NCI-H748 (cell line): Measurements from ENCODE around the gene AFF3.
A peak's percentile ranks its signal among the peaks of the same experiment; 100 is the strongest.

Experiments used
- DNase-seq: peaks from one replicate; lab custom pipeline; 2025; ENCODE audit not compliant: unreplicated experiment; lab: John Stamatoyannopoulos, UW

The AFF3 gene

DNA sequence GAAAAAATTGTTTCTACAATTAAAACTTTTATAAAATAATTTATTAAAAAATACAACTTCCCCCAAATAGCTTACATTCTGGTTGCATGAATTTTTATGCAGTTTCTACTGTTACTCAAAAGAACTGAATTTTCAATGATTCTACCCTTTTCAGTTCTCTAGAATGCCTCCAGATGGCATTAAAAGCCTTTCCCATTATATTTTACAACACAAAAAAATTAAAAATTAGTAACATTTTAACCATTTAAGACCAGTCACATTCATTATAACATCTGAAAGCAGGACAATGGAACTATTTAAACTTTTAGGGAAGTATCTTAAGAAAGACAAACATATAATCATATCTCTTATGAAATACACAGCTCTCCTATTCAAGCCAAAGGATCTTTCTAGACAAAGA lies 416.6 kb downstream of the AFF3 start:
- DNase-seq: no peak

DNA sequence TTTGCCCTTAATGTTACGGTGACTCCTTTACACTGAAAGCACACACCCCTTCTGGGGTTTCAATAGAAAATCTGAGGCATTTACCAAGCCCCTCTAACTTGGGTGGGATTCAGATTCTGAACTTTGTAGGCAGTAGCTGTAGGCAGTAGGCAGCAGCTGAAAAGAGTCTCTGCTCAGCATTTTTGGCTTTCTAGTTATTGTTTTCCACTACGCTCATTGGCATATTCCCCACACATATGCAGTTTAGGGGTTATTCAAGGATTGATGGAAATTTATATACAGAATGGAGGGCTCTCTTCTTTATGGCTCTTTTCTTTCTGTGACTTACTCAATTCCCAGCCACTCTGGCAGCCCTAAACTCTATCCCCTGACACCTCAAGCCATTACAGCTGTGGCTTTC lies 419.9 kb downstream of the AFF3 start:
- no peak for DNase-seq

DNA sequence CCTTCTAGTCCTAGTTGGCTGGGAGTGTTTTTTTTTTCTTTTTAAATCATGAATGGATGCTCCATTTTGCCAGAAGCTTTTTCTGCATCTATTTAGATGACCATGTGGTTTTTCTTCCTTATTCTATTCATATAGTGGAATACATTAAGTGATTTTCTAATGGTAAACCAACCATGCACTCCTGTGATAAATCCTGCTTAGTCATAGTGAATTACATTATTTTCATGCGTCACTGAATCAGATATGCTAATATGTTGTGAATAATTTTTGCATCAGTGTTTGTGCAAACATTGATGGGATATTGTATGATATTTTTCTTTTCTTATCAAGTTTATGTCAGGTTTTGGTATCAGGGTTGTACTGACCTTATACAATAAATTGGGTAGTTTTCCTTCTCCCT lies 423.3 kb downstream of the AFF3 start:
- DNase-seq: no peak

DNA sequence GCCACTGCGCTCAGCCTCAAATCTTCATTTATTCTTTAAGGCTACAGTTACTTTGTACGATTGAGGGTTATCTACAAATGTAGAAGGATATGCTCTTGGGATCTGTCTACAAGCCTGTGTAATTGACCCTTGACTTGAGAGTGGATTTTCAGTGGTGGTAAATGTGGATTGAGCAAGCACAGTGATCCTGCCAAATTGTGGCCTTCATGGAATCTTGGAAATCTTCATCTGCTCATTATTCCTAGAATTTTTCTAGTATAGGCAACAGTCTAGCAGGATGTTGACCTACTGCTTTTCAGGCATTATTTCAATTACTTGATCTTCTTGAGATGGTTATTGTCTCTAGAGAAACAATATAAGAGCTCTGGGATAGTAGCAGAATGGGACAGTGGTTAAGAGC lies 426.4 kb downstream of the AFF3 start:
- no peak for DNase-seq

DNA sequence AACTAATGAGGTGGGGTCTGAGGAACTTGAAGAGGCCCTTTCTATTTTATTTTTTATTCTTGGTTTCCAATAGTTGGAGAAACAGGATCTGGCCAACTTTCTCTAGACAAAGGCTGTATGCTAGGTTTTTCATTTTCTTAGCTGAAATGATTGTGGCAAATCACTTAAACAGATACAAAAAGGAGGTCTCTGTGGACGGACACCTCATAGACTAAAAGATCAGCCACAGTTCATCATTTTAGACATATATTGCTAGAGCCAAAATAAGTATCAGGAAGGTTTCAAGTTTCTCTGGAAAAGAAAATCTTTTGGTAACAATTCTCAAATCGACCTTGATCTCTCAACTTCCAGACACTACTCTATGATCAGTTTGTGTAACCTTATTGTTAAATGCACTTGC lies 428.0 kb downstream of the AFF3 start:
- DNase-seq: no peak

DNA sequence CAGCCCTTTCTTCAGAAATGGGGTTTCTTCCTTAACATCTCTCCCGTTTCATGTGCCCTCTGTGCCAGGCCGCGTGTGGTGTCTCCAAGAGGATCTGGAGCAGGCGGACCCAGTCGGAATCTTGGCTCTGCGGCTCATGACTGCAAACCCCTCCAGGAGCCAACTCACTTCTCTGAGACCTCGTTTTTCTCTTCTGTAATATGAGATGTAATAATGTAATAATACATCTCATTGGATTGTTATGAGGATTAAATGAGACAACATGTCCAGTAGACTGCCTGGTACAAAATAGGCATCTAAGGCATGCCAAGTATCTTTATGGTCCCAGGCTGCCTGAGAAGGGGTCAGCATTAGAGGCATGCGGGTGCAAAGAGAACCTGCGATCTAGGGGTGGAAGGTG lies 431.2 kb downstream of the AFF3 start:
- DNase-seq: no peak

DNA sequence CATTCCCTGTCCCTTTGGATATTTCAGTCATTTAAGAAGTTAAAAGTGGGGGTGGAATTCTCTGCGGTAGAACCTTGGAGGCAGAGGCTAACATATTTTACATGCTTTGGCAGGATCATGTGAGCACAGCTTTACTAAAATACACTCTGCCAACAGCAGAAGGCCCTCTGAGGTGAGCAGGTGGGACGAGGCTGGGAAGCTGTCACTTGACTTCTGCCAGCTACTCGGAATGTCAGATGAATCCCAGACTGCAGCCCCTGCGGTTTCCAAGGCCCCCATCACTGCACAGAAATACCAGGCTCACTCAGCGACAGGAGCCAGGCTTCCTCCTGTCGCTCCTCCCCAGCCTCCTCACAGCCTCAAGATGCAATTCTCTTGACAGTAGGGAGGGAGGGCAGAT lies 431.7 kb downstream of the AFF3 start:
- DNase-seq: no peak

DNA sequence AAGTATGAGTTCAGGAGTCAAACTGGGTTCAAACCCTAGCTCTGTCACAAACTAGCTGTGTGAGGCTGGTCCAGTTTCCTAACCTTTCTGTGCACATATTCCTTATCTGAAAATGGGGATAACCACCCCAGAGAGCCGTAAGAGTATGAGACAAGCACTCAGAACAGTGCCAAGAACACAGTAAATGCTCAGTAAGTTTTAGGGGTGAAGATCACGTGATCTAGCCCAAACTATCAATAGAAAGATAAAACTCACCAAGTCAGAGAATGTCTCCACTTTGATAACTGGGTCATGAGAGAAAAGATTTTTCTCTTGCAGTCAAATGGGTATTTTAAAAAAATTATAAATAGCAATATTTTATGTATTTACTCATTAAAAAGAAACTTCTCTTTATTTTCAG lies 433.2 kb downstream of the AFF3 start:
- no peak for DNase-seq

DNA sequence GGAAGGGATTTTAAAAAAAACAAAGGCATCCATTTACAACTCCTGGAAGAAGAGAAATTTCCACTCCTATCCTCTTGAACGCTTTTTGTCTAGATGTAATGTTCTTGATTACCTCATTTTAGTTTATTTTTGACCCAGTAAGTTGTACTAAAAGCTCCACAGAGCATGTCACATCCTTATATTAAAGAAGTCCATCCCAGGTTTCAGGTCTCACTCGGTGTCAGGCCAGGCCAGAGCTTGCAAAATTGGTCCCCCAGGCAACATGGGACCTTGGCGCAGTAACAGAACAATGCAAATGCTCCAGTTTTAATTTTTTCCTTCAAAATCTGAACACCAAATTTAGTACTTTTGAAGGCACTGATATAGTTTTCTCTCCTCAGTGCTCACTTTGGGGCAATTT lies 434.2 kb downstream of the AFF3 start:
- DNase-seq: no peak

DNA sequence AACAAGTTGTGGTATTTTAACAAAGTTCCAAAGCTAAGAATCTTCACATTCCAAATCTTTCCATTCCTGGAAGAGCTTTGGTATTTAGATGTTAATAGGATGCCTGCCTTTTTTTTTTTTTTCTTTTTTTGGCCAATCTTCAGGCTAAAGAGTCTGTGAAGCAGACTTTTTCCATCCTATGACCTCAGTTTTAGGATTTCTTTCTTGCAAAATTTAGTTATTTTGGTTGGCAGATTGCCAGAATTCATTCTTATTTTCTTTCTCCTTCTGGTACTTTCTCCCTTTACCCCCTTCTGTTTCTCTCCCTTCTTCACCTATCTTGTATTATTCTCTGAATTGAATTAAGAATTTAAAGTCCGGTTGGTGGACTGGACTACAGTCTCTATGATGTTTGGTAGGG lies 434.8 kb downstream of the AFF3 start:
- no peak for DNase-seq

DNA sequence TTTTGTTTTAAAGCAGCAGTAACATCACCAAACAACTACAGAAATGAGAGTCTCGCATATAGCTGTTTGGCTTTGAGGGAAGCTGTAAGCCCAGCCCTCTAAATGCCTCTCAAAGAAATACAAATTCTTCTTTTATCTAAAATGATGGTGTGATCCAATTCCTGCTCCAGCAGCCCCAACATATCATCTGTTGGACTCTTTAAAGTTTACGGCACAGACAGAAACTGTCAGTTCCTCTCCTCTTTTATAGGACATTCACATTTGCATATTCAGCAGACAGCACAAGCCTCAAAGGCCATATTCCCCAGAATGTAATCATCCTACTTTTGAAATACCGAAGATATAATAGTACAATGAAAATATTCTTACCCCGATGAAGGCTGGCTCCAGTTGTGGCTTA lies 435.7 kb downstream of the AFF3 start:
- DNase-seq: no peak

DNA sequence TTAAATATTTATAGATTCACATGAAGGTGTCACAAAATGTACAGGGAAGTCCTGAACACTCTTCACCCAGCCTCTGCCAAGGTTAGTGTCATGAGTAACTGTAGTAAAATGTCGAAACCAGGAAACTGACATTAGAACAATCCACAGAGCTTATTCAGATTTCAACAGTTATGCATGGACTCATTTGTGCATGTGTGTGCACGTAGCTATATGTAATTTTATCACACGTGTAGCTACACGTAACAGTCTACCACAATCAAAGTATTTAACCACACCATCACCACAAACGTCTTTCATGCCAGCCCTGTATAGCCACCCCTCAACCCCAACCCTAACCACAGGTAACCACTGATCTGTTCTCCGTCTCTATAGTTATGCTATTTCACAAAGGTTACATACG lies 440.9 kb downstream of the AFF3 start:
- DNase-seq: no peak

DNA sequence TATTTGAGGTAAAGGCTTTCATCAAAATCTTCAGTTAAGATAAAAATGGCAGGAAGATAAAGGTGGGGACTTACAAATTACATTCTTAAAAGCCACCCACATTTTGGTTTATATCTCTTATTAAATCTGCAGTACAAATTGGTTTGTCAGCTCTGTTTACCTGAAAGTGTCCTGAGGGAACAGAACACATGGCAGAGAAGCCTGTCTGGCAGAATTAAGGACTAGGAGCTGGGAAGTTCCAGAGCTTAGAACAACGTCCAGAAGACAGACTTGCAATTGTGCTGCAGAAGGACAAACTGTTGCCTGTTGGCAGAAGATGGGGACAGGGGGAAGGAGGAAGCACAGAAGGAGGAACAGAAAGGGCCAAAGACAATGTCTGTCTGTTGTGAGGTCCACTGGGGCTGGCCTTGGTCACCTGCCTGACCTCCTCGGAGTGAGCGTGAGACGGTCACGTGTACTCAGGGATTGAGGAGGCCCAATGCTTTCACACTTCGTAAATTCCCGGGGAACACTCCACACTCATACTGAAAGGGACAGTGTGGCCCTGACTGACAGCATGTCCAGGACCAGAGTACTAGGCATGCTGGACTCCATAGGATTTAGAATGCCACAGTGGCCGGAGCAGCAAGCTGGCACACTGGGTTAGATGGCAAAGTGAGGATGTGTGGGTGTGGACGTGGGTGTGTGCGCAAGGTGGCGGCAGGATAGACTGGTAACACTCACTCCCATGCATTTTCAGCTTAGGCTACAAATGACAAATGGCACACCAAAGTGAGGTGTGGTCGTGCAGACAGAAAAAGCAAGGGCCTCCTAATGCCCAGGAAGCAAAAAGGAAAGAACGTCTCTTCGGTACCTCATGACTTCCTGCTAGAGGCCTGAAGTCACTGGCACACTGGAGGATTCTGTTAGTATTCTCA lies 441.6 kb downstream of the AFF3 start:
- no peak for DNase-seq

DNA sequence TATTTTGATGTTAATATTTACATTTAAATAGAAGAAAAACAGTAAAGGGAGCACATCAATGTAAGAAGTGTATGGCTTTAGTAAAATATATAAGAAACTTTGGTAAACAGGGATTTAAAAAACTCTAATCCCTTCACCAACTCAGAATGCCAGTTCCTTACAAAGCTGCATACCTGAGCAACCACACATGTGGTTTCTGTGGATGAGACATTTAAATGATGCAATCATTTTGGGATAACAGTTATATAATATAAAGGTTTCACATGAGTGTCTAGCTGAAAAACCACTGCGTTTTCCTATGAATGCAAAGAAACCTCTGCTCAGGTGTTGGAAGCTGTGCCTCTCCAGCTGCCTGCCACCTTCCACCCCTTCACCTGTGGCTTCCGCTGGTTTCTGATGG lies 443.5 kb downstream of the AFF3 start:
- no peak for DNase-seq

DNA sequence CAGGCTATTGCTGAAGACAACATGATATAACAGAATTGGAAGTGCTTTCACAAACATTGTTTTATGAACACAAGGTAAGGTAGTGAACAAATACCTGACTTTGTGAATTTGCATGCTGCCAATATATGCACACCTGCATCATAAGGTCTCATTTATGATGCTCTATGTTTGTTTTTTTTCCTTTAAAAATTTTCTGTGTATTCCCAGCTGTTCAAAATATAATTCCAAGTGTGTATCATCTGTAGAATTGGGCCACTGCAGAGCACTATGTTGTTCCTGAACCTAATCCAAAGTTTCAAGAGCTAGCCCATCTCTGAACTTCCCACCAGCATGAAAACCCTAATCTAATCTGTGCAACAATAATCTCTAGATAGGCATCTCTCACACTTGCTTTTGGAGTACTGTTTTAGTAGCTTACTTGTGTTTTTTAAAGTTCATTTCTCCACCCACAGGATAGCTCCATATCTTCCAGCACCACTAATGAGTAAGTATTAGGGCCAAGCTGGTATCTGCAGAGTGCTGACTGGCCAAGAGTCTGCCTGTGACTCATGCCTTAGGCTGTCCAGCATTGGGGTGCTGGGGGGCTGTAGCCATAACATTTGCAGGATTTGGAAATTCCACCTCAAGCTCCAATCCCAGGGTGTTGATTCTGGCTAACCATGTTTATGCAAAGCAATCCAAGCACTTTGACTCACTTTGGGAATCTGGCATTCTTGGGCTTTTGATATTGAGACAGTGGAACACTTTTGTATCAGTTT lies 444.4 kb downstream of the AFF3 start:
- DNase-seq: no peak

DNA sequence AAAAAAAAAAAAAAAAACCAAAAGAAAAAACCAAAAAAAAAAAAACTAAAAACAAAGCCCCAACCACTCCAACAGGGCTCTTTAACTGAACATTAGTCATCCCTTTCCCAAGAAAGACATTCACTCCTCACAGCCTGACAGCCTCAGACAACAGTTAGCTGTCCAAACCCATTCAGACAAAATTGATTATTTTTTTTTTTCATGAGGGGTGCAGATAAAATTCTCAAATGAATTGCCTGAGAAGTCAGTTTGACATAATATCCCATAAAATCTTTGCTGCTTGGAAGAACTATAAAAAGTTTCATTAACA lies 446.5 kb downstream of the AFF3 start:
- DNase-seq: no peak

DNA sequence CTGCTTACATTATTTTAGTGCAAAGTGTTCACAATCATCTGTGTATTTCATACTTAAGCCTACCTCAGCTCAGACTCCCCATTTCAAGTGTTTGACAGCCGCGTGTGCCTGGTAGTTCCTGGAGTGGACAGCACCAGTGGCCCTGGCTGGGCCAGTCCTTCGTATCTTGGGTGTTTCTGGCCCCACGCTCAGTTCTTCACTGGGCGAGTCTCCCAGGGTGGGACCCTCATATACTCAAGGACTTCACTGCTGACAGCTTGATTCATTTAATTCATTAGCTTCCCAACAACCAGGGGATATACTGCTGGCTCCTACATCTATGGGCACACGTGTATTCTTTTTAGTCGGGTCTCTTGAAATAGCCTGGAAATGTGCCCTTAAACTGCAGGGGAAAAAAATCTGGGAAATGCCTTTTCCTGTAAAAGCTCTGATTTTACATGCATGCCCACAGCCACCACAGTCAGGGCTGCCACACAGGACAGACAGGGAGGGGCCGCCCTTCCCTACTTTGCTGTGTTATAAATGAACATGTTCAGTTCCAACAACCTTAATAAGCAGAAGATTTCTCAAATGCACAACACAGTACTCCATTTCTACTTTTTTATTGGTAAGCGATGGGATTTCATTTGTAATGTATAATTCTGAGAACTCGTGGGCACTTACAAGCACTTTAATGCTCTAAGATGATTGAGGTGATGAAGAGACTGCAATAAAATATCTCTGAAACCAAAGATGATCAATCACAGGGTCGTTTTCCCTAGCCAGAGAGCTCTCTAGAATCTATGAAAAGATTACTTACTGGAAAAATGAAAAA lies 447.1 kb downstream of the AFF3 start:
- DNase-seq: no peak

DNA sequence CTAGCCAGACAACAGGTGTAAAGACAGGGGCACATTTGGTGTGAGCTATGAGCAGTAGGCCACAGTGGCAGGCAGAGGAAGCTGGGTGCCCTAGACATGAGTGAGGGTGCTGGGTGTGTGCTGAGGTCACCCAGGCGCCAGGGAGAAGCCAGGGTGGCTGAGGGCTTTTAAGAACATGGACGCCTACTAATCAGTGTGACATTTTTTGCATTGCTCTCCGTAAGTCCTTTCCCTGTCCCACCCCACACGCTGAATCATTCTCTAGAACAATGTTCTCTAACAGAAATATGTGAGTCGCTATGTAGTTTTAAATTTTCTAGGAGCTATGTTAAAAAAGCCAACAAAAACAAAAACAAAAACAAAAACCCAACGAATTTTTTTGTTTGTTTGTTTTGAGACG lies 448.1 kb downstream of the AFF3 start:
- no peak for DNase-seq

DNA sequence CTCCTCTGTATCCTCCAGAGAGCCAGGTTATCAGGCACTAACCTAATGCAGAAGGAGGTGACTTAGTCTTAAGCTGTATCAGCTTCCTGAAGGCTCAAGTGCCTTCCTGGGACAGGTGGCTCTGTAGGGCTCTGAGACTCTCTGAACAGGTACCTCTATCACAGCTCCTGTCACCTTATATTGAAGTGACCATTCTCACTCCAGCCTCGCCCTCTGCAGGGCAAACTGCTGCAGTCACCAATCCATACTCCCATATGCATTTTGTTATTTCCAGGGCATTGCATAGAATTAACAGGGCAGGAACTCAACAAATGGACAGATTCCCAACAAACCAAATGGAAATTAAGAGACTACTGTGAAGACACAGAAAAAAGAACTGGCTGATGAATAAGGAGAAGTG lies 449.6 kb downstream of the AFF3 start:
- DNase-seq: peak; percentile 2

DNA sequence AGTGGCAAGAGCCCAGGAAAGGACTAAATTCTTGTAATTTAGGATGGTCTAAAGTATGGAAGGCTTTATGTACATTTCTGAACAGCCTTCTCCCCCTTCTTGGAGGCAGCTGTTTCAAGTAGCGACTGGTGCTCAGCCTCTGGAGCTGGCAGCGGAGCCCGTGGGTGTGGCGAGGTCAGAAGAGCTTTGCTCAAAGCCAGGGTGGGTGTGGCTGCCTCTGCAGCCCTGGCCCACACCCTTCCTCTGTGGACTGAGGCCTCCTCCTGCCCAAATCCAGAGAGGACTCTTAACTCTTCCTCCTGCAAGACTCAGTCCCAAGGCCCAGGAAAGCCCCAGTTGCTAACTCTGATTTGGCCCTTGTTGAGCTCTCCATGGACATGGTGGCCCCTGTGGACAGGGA lies 450.5 kb downstream of the AFF3 start:
- peak; percentile 25 for DNase-seq

DNA sequence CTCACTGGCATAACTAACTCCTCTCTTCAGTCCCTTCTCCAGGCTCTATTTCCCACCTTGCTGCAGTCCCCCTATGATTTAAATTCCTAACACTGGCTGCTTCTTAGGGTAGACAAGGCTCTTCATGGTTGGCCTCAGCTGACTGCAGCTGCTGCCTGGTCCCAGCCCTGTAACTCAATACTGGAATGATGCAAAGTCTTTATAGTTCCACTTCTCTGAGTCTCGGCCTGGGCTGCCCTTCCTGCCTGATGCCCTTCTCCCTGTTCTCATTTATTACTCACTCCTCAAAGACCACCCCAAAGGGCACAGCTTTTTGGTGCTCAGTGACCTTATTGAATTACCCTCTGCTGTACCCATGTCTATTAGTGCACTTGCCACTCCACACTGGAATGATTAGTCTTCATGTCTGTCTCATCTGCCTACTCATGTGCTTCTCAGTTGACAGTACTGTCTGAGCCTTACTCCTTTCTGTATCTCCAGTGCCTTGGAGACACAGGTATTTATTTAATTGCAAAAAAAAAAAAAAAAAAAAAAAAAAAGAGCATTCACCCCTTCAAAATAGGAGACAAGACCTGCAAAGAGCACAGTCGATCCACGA lies 453.1 kb downstream of the AFF3 start:
- no peak for DNase-seq
